T1000 (cell line): Measurements from ENCODE around the gene CAPN15.

ENCODE experiments used
- DNase-seq: peaks from one replicate; lab custom pipeline; 2025; ENCODE audit warnings: mixed read lengths; lab: John Stamatoyannopoulos, UW

CAPN15 gene

DNA sequence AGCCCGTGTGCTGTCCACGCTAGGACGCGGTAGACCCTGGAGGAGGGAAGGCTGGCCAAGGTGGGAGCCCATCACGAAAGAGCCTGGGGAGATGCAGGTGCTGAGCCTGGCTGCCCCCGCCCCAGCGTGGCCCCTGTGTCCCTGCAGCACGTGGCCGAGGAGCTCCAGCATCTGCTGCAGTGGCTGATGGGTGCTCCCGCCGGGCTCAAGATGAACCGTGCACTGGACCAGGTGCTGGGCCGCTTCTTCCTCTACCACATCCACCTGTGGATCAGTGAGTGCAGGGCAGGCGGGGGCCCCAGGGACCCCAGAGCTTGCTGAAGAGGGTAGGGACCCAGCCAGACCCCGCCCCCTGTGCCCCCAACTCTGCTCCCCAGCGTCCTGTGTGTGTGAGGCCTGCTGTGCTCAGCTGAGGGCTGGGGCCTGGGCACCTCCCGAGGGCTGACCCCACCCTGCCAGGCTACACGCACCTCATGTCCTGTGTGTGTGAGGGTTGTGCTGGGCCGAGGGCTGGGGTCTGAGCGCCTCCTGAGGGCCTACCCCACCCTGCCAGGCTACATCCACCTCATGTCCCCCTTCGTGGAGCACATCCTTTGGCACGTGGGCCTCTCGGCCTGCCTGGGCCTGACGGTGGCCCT lies 50.8 kb downstream of the CAPN15 start:
- no peak for DNase-seq

DNA sequence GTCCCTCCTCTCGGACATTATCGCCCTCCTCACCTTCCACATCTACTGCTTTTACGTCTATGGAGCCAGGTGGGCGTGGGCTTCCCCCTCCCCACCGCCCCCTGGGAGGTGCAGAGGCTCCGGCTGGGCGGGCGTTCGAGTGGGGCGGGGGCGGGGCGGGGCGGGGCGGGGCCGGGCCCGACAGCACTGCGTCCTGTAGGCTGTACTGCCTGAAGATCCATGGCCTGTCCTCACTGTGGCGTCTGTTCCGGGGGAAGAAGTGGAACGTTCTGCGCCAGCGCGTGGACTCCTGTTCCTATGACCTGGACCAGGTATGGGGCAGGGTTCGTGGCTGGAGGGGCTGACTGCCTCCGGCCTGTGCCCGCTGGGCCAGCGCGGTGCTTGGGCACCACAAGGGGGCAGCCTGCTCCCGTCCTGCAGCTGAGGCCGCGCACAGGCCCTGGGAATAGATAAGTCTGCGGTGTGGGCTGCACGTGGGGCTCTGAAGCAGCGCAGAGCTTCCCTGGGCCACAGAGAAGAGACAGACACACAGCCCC lies 51.4 kb downstream of the CAPN15 start:
- DNase-seq = peak; percentile 68

DNA sequence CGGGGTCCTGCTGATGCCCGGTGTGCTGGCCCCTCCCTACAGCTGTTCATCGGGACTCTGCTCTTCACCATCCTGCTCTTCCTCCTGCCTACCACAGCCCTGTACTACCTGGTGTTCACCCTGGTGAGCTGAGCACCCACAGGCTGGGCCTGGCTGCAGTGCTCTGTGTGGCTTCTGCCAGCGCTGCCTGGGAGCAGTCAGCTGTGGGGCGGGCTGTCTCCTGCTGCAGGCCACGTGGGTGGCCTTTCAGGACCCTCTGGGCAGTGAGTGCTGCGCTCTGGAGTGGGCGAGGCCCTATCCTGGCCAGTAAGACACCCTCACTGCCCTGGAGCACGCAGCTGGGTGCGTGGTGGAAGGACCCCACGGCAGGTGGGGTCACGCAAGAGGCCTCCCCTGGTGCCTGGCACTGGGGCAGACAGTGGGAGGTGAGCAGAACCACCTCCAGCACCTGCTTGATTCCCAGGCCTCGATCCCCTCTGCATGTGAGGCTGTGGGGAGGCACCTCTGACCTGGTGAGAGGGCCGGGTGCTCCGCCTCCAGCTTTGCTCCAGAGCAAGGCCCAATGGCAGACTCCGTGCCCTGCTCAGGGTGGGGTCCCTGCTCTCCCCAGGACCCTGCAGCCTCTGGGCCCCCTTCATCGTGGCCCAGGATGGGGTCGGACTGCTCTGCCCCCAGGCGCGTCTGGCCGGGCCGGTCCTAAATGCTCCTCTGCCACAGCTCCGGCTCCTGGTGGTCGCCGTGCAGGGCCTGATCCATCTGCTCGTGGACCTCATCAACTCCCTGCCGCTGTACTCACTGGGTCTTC lies 52.8 kb downstream of the CAPN15 start:
- DNase-seq = no peak

DNA sequence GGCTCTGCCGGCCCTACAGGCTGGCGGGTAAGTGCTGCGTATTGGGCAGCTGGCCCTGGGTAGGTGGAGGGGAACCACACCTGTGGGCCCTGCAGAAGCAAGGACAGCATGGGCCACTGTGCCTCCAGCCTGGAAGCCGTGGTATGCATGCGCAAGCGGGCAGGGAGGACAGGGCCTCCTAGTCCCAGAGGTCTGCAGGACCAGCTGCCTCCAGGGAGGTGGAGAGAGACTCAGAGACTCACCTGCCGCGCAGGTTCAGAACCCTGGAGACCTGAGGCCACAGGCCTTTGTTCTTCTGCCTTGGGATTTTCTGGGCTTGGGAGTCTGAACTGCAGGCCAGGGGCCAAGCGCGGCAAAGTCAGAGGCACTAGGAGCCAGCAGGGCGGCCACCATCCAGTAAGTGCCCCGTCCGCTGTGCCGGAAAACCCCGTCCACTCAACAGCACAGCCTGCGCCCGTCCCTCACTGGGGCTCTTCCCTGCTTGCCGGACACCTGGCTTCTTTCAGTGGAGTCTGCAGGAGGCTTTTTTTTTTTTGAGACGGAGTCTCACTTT lies 53.5 kb downstream of the CAPN15 start:
- no peak for DNase-seq

DNA sequence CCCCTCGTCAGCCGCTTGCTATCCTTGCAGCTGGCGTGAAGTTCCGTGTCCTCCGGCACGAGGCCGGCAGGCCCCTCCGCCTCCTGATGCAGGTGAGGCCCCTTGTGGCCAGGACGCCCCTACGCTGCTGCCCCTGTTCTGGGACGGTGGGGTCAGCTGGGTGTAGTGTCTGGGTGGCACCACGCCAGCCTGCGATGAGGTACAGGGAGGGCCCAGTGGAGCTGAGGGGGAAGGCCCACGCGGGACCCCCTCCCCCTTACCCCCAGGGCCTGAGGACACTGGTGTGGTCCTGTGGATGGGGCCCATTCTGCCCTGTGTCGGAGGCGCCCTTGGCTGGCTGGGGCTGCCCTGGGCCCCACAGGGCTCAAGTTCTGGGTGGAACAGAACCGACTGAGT lies 54.7 kb downstream of the CAPN15 start:
- DNase-seq = no peak

DNA sequence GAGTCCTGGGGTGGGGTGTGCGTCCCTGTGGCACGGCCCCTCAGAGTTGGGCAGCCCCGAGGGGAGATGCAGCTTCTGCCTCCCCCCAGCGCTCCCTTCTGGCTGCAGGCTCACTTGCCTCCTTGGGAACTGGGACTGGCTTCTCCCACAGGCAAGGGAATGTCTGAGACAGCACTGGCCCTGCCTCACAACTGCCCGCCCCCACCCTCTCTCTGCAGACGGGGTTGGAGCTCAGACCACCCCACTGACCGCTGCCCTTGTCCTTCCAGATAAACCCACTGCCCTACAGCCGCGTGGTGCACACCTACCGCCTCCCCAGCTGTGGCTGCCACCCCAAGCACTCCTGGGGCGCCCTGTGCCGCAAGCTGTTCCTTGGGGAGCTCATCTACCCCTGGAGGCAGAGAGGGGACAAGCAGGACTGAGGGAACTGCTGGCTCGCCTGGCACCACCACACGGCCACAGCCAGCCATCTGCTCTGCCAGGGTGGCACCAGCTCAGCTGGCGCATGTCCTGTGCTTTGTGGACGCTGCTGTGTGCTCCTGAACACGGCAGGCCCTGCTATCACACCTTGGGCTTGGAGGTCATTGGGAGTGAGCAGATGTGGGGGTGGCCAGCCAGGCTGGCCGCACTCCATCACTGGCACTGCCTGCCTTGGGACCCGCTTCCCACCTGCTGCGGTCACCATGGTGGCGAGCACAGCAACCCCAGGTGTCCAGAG lies 55.3 kb downstream of the CAPN15 start:
- DNase-seq = no peak

DNA sequence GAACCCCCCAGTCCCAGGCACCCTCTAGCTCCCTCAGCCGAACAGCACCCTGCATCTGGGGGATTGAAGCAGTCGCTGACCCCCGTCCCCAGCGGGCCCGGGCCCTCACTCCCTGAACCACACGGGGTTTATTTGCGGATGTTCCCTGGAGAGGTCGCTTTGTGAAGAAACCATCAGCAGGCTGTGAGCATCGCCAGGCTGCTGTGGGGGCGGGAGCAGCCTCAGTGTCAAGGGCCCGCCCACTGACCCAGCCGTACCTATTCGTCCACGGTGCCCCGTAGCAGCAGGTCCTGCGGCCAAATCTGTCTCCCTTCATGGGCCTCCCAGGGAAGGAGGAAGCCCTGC lies 55.9 kb downstream of the CAPN15 start:
- no peak for DNase-seq

DNA sequence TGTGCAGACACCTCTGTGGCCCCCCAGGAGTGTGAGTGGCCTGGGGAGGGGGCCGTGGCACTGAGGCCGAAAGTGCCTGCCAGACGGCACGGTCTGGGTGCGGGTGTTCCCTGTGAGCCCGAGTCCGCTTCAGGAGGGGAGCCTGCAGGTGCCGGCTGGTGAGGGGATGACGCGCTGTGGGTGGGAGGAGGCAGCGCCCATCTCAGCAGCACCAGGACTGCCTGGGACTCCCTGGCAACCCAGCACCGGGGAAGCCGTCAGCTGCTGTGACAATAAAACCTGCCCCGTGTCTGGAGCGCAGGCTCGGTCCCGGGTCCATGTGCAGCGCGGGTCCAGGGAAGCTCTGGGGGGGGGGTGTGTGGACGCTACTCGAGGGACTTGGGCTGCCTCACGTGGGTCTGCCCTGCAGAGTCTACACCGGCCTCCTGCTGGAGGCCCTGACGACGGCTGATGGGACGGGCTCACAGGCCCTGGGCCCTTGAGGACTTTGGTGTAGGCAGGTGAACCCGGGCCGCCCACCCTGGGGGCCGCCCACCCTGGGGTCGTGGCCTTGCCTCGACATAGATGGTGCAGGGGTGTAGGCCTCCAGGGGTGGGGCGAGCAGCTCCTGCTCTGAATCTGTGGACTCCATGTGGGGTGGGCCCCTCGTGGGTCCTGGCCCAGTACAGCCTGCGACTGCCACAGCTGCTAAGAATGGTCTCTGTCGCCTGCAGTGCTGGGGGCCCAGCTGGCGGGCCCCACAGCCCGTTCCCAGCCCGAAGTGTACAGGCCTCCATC lies 56.5 kb downstream of the CAPN15 start:
- DNase-seq = no peak

DNA sequence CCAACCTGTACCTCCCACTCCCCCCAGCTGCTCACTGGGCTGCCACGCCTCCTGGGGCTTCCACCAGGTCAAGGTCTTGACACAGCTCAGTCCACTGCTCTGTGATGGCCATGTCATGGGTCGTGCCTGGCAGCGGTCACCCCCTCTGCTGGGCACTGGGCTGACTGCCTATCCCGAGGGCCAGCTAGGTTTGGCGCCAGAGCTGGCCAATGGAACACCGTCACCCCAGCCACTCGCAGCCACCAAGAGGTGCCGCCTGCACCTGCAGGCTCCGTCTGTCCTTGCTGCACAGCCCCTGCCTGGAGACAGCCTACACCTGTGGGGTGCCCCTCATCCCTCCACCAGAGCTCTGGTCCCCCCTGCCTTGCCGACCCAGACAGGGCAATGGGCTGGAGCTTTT lies 57.8 kb downstream of the CAPN15 start:
- no peak for DNase-seq

DNA sequence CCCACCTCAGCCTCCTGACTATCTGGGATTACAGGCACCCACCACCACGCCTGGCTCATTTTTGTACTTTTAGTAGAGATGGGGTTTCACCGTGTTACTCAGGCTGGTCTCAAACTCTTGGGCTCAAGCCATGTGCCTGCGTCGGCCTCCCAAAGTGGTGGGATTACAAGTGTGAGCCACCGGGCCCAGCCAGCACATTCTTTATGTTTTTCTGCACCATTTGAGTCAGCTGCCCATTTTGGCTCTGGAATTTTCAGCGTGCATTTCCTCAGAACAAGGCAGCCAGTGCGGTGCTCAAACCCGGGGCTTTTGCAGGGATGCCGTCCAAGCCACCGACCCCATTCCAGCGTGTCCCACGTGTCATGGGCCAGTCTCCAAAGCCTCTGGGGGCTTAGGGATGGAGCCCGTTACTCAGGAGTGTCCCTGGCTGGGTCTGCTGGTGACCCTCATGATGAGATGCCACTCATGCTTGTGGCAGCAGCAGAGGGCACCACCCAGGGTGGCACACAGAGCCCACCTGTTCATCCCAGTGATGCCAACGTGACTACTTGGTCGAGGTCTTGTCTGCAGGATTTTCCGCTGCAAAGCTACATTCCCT lies 58.6 kb downstream of the CAPN15 start:
- no peak for DNase-seq

DNA sequence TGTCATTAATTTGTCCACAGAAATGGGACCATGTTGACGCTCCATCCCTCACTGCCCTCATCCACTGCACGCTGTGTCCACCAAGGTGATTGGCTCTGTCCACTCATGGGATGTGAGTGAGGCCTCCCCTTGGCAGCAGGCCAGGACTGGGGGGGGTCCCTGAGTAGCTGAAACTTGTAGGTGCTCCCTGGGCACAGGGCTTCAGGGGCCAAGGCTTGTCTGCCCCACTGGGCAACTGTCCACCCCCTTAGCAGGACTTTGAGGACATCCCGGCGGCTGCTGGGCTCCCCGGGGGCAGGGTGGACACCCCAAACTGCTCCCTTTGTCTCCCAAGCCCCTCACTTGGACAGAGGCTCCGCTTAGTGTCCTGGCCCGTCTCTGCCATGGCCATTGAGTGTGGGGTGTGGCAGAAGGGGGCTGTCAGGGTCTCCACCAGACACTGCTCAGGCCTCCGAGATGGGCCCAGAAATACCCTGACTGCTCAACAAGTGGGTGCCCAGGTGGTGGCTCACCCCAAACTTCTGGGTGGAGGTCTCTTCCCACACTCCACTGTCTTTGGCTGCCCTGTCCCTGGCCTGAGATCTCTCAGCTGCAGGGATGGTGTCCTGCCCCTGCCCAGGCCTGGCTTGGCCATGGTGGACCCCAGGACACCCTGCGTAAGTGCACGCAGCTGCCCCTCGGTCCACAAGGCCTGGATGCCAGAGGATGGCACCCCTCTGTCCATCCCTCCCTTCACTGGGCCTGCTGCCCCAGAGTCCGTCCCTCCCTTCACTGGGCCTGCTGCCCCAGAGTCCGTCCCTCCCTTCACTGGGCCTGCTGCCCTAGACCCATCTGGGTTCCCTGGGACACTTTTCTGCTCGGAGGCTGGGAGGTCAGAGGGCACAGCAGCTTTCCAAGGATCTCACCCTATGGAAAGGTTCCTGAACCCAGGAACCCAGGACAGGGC lies 59.4 kb downstream of the CAPN15 start:
- DNase-seq = no peak

DNA sequence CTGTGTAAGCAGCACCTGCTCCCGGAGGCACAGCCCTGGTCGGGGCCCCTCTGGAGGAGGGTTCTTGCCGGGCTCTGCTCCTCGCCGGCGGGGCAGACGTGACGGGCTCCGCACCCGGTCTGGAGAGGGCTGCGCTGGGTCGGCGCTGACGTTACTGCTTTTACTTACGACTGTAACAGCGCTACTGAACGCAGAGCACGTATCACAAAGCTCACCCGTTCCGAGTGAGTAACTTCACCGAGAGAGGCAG lies 61.1 kb downstream of the CAPN15 start:
- DNase-seq = no peak

DNA sequence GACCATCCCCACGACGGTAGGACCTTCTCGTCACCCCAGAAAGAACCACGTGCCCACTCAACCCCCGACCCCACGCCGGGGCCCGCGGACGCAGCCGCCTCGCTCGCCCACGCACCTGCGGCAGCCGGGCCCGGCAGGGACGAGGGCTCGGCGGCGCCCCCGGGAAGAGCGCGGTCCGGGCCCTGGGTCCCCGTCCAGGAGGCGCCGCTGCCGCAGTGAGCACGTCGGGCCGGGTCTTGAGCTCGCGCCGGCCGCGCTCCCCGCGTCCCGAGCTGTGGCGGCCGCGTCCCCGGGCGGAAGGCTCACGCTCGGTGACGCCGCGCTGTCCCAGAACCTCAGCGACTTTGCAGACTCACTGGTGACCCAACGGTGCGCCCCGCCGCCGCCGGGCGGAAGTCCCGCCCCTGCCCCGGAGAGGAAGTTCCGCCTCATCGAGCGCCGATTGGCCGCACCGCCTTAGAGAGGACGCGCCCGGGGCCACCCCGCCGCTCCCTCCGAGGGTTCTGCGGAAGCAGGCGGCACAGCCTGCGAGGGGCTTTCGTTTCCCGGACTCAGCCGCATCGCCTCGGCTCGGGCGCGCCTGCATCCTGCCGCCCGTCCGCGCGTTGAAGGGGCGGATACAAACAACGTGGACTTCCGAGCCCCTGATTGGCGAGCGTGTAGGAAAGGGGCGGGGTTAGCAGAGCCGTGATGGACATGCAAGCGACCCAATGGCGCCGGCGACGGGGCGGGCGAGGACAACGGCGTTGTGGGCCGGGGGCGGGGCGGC lies 61.6 kb downstream of the CAPN15 start:
- DNase-seq = peak; percentile 98

DNA sequence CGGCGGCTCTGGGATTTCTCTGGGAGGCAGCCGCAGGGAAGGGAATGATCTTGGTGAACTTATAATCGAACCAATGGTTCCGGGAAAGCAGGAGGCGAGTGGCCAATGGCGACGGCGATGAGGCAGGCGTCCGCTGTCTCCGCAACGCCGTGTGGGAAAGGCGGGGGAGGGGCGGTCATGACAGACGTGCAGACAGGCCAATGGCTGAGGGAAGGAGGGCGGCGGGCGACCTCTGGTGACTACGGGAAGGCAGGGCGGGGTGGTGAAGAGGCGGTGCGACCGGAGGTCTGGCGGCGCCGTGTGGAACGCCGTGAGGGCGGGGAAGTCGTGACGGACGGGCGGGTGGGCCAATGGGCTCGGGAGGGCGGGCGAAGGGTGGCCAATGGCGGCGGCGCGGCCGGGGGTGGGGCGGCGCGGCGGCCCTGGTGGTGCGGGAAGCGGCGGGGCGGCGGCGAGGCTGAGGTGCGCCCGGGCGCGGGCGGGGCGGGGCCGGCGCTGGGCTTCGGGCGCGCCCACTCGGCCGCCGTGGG lies 62.2 kb downstream of the CAPN15 start, which contains the start of gene RAB40C:
Gene RAB40C, plus strand, starts transcription at position 409 of the 530 bp plus-strand sequence. CDS start 226 bp downstream, outside the sequence.
- DNase-seq = peak; percentile 99

DNA sequence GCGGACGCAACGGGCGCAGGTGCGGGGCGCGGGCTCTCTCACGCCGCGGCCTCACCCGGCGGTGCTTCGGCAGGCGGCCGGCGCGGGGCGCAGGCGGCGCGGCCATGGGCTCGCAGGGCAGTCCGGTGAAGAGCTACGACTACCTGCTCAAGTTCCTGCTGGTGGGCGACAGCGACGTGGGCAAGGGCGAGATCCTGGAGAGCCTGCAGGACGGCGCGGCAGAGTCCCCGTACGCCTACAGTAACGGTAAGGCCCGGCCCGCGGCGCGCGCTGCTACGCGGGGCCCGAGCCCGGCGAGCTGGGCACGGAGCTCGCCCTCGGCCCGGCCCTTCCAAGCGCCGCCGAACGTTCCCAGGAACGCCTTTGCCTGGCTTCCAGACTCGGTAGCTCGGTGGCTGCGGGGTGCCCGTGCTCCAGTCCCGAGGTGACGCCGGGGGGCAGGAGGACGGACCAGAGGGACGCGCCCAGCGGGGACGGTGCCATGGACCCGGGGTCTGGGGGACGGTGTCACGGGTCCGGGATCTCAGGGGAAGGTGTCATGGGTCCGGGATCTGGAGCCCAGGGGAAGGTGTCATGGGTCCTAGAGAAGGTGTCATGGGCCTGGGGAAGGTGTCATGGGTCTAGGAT lies 62.8 kb downstream of the CAPN15 start:
- no peak for DNase-seq

DNA sequence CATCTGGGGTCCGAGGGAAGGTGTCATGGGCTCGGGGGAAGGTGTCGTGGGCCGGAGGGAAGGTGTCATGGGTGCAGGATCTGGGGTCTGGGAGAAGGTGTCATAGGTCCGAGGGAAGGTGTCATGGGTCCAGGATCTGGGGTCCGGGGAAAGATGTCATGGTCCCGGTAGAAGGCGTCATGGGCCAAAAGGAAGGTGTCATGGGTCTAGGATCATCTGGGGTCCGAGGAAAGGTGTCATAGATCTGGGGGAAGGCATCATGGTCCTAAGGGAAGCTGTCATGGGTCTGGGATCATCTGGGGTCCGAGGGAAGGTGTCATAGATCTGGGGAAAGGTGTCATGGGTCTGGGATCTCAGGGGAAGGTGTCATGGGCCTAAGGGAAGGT lies 63.3 kb downstream of the CAPN15 start:
- DNase-seq = no peak

DNA sequence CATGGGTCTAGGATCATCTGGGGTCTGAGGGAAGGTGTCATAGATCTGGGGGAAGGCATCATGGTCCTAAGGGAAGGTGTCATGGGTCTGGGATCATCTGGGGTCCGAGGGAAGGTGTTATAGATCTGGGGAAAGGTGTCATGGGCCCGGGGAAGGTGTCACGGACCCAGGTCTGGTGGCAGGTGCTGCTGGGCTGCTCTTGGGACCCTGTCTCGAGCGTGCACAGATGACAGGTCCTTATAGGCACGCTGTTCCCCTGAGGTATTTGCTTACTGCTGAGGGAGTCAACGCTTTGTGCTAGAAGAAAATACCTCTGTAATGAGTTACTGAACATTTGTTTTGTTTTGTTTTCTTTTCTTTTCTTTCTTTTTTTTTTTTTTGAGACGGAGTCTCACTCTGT lies 63.7 kb downstream of the CAPN15 start:
- DNase-seq = no peak

DNA sequence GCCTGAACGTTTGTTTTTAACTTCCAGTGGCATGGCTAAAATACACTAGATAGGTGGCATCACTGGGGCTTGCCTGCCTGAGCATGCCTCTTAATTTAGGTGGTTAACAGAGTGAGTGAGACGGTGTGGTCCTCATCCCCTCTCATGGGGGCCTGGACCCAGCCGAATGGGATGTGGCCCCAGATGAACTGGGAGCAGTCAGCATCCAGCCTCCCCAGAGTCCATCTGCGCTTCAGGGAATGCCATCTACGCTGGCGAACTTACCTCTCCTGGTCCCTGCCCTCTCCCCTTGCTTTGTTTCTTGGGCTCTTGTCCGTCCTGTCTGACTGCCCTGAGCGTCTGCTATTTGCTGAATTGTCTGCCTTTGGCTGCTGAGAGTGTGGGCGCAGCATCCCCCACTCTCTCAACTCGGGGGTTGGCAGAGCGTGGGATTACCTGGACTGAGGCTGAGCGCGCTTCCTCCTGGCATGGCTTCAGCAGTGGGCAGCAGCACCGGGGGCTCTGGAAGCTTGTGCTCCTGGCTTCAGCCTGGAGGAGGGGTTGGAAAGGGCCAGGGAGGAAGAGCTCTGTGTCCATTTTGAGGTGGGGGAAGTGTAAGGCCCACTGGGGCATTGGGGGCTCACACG lies 64.5 kb downstream of the CAPN15 start:
- DNase-seq = no peak
